ENCODE measurements around the gene PARS2. TPM values are rescaled to one million over a fixed set of nuclear protein-coding genes. Genes with fewer than 3 reads are reported as not detected.

Gene PARS2
- total and polyA plus RNA-seq, 8 donors = 0.61 to 3.6 (median 1.9) TPM

GRCh38 chr1:54748094-54748835 is 16.1 kb downstream of the PARS2 start:
- Histone ChIP-seq H3K27me3 (no peaks in the 10 kb centered on the region), H3K27ac (no peak overlapping the region), H3K4me3 (no peak overlapping the region), H3K9me3 (no peaks in the 10 kb centered on the region), H3K4me1 (no peaks in the 10 kb centered on the region), H3K36me3 (no peaks in the 10 kb centered on the region)
- DNase-seq (no peak), ATAC-seq (no peak), FAIRE-seq (no peak)
- TF ChIP-seq CTCF (IDR thresholded peaks at IDR 0.05) = no peak
- 65 to 74% methylated on average over 14 of the region's 14 CpGs for WGBS, 2 donors
- intact Hi-C loops (cut with DNase I) = no loop called here

- H3K27me3 ChIP-seq = no peaks in the 10 kb centered on the region
- WGBS, 2 donors = 97 to 98% methylated on average over 4 of the region's 4 CpGs
- intact Hi-C loops (cut with DNase I) = no loop called here
- FAIRE-seq (no peak), DNase-seq (no peak), ATAC-seq (no peak)
- no peaks in the 10 kb centered on the region for H3K9me3 ChIP-seq
- no peak overlapping the region for H3K27ac ChIP-seq
- H3K36me3 ChIP-seq = peaks cover 2 to 10% (median 4%) of the 10 kb centered on the region in 3 donors
- no peak overlapping the region for H3K4me3 ChIP-seq
- H3K4me1 ChIP-seq = no peaks in the 10 kb centered on the region
- TF ChIP-seq CTCF (IDR thresholded peaks at IDR 0.05) = no peak
Observed at GRCh38 chr1:54745864-54746263, 18.5 kb downstream of the PARS2 start.

- peak in 1 of 4 donors; percentile 20 for ATAC-seq
- intact Hi-C loops (cut with DNase I) = no loop called here
- DNase-seq = no peak
- Histone ChIP-seq H3K4me1 (no peaks in the 10 kb centered on the region), H3K9me3 (no peaks in the 10 kb centered on the region), H3K4me3 (no peak overlapping the region), H3K36me3 (peaks cover 2 to 15% (median 4%) of the 10 kb centered on the region in 3 donors), H3K27ac (no peak overlapping the region), H3K27me3 (no peaks in the 10 kb centered on the region)
- FAIRE-seq = no peak
- WGBS, 2 donors = 77 to 86% methylated on average over 6 of the region's 6 CpGs
- no peak for TF ChIP-seq CTCF (IDR thresholded peaks at IDR 0.05)
Observed at GRCh38 chr1:54745274-54745673, 19.0 kb downstream of the PARS2 start.

GRCh38 chr1:54744696-54745095 is 19.6 kb downstream of the PARS2 start:
- no peak for DNase-seq
- no peaks in the 10 kb centered on the region for H3K4me1 ChIP-seq
- WGBS, 2 donors = 87 to 95% methylated on average over 3 of the region's 3 CpGs
- intact Hi-C loops (cut with DNase I) = no loop called here
- H3K36me3 ChIP-seq = peaks cover 2 to 20% (median 4%) of the 10 kb centered on the region in 3 donors
- H3K9me3 ChIP-seq = no peaks in the 10 kb centered on the region
- H3K27me3 ChIP-seq = no peaks in the 10 kb centered on the region
- no peak for ATAC-seq
- no peak overlapping the region for H3K27ac ChIP-seq
- H3K4me3 ChIP-seq = no peak overlapping the region
- no peak for TF ChIP-seq CTCF (IDR thresholded peaks at IDR 0.05)
- no peak for FAIRE-seq
